GM10266 (cell line): ENCODE results near the gene CSNK2A3.
"Not testable (repeated sequence)": the region's sequence is repeated elsewhere in the genome, so short reads cannot be mapped to it uniquely, and the experiment has no call there.

Experiments
- DNase-seq: peaks from one replicate; pipeline ENCODE4 v3.0.0; 2012; ENCODE audit errors: extremely low spot score
- TF ChIP-seq, protein P1 (sequence below): IDR thresholded peaks from 2 replicates; pipeline ENCODE4 v1.5.1; 2012; ENCODE audit warnings: mild to moderate bottlenecking, low read depth; ENCODE audit not compliant: control insufficient read depth, insufficient read depth; ENCODE audit errors: missing control alignments

The CSNK2A3 gene

DNA sequence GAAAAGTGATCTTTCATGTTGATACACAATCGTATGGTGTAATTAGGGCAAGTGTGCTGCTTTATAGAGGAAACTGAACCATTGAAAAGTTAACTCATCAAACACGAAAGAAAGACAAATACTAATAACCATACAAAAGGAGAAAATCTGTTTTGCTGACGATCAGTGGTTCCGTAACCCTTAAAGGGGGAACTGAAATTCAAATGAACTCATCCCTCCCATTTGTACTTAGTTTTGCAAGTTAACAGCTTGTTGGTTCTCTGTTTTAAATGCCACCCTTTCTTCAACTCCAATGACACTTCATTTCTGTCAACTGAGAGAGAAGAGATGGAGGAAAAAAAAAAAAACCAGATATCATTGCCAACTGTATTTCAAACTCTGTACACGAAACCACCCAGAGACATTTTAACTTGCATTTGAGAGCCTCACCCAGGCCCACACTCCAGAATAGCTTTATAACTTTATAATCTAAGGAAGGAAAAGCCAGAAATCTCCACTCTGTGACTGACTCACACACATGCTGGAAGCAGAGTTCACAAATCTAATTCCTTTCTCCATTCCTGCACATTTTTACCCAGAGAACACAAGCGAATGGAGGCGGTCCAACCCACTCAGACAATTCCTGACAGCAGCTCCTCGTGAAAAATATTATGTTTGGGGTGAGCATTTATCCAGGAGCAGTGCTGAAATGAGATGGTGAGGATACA is 17.4 kb upstream of the CSNK2A3 start:
- DNase-seq = no peak
- TF ChIP-seq, protein P1, sequence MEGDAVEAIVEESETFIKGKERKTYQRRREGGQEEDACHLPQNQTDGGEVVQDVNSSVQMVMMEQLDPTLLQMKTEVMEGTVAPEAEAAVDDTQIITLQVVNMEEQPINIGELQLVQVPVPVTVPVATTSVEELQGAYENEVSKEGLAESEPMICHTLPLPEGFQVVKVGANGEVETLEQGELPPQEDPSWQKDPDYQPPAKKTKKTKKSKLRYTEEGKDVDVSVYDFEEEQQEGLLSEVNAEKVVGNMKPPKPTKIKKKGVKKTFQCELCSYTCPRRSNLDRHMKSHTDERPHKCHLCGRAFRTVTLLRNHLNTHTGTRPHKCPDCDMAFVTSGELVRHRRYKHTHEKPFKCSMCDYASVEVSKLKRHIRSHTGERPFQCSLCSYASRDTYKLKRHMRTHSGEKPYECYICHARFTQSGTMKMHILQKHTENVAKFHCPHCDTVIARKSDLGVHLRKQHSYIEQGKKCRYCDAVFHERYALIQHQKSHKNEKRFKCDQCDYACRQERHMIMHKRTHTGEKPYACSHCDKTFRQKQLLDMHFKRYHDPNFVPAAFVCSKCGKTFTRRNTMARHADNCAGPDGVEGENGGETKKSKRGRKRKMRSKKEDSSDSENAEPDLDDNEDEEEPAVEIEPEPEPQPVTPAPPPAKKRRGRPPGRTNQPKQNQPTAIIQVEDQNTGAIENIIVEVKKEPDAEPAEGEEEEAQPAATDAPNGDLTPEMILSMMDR = no peak

DNA sequence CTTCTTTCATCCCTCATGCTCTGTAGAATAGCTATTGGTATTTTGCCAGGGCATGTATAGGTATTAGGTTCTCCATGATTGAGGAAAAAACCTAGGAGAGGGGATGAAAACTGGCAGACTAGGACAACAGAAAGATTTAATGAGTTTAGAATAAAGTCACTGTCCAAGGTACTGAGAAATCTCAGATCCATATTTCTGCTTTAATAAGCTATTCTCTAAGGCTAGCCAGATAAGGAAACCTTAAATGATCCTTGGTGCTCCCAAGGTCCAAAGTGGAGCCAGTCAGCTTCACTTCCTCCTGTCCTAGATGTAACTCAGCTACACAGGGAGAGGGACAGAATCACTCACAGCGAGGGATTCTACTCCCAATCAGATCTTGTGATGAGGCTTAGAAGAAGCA is 13.7 kb upstream of the CSNK2A3 start:
- TF ChIP-seq, protein P1 = no peak
- DNase-seq = no peak

DNA sequence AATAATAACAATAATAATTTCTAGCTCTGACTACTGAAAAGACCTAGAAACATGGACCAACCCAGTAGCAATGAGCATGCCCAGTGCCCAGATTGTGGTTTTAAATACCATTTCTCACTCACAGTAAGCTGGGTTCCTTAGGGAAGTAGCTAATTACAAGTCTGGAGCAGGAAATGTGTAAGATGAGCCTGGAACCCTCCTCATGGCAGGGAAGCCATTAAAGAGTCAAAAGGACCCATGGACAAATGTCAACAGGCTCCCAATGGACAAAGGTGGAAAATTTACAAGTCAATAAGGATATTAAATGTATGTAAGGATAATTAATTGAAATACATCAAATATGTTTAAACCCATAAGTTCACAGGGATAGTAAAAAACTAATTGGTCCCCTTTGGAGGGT is 10.6 kb upstream of the CSNK2A3 start:
- TF ChIP-seq, protein P1 = no peak
- DNase-seq = no peak

DNA sequence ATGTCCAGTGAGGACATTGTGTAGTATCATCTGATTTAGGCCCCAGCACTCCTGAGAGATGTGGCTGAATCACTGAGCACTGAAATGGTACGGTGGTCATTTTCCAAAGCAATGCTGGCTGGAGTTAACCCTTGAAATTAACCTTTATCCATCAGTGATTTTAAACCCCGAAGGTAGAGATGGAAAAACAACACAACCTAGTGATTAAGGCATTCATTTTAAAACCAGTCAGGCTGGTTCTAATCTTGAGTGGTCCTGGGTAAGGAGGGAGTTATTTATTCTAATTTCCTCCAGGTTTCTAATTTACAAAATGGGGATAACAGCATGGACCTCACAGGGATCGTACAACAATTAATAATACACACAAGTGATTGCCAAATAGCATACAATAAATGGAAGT is 6.6 kb upstream of the CSNK2A3 start:
- no peak for DNase-seq
- TF ChIP-seq, protein P1 = no peak

DNA sequence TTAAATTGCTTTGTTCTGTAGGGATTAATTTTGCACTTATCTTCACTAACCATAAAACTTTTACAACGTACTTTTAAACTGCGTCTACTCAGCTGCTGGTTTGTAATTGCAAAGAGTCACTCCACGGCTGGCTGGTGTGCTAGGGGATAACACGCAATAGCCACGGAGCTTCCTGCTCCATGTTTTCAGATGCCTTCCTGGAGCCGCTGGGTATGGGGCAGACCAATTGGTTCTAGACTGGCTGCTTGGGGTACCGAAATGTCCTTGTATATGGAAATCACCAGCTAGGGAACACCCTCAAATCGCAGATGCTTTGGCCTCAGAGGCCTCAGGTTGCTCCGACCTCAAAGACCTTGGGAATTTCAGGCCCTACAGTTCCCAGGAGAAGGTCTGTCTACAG is 3.8 kb upstream of the CSNK2A3 start:
- TF ChIP-seq, protein P1 = no peak

DNA sequence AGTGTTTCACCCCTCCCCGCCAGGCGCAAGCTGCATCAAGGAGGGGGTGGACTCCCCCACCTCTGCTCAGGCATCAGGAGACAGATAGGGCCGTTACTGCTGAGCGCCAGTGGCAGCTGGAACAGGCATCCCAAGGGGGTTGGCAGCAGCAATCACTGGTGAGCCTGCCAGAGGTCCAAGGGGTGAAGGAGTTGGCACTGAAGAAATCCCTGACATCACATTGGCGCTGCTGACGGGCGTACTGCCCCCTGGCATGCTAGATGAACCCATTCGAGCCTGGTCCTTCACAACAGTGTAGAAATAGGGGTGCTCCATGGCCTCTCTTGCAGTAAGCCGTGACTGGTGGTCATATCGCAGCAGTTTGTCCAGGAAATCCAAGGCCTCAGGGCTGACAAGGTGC is 1.2 kb downstream of the CSNK2A3 start:
- not testable (repeated sequence) for DNase-seq

More for the DNA sequence above, 3.8 kb upstream of the CSNK2A3 start:
- DNase-seq = no peak

DNA sequence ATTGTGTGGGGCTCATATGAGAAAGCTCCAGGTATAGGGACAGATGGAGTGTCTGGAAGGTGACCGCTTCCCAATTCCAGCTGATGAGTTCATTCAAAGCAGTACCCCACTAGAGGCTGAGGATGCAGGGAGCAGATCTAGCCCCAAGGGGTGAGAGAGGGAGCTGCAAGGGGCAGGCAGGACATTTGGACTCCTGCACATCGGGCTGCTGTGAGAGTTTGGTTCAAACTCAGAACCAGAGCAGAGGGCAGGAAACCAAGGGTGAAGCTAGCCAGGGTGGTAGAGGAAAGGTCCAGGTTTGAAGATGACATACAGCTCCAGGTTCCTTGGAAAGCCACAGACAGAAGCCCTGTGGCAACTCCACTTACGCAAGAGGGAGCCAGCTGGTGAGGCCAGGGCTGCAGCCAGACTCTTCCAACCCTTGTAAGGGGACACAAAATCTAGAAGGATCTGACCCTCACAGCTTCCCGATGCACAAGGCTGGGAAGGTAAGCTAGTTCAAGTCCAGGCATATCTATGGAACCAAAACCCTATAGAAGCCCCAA is 1.9 kb downstream of the CSNK2A3 start:
- TF ChIP-seq, protein P1 = no peak
- no peak for DNase-seq
